HT-29 (cell line): ENCODE measurements around the gene TMEM240. TPM values are rescaled to one million over a fixed set of nuclear protein-coding genes. Genes with fewer than 3 reads are reported as not detected.
"Not testable (repeated sequence)": the region's sequence is repeated elsewhere in the genome, so short reads cannot be mapped to it uniquely, and the experiment has no call there.

Experiments used
- DNase-seq: peaks from one replicate; pipeline ENCODE4 v3.0.0-alpha.2; 2015; ENCODE audit warnings: low spot score
- total RNA-seq: library from RNA; depleted of rRNA; stranded (reverse); fragments of >200 nt; shearing (Covaris generic); gene quantifications from 2 replicates; pipeline ENCODE4 v1.2.3, GENCODE V29; 2014; rRNA removed

Gene TMEM240
- total RNA-seq, 1 experiment from 2014 or later, result 2.4 TPM

DNA sequence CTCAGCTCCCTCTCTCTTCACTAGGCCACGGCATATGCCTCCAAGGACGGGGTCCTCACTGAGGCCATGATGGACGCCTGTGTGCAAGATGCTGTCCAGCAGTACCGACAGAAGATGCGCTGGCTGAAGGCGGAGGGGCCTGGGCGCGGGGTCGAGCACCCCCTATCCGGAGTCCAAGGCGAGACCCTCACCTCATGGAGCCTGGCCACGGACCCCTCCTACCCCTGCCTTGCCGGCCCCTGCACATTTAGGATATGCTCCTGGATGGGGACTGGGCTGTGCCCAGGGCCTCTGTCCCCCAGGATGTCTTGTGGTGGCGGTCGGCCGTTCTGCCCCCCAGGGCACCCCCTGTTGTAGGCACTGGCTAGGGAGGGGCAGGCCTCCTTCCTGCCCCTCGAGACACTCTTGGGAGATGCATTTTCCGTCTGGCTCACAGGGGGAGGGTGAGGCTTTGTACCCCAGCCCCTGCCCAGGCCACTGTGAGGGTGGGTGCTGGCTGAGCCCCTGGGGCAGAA lies 44.9 kb downstream of the TMEM240 start:
- DNase-seq, result not testable (repeated sequence)

DNA sequence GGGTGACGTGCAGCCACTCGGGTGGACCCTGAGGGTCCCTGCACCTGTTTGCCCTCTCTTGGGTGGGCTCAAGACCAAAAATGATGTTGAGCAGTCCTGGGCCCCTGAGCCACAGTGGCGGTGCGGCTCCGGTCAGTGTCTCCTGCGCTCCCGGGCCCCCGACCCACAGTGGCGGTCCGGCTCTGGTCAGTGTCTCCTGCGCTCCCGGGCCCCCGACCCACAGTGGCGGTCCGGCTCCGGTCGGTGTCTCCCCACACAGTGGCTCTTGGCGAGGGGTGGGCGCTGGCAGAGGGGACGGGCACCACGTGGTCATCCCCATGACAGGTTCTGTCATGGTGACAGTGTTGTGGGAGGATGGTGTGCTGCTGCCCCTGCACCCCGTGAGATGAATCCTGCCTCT lies 46.1 kb downstream of the TMEM240 start:
- not testable (repeated sequence) for DNase-seq

DNA sequence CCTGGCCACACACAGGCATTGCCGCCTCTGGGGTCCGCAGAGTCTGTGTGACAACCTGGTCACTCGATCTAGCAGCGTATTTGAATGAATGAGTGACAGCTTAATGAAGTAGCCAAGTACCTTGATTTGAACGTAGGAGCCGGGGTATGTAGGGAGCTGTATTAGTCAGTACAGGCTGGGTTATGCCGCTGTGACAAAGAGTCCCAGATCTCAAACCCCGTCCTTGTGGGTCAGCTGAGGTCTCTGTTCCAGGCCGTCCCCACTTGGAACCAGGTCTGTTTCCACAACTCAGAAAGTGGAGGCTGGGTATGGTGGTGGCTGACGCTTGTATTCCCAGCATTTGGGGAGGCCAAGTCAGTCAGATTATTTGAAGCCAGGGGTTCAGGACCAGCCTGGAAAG lies 48.8 kb downstream of the TMEM240 start:
- DNase-seq, result no peak

DNA sequence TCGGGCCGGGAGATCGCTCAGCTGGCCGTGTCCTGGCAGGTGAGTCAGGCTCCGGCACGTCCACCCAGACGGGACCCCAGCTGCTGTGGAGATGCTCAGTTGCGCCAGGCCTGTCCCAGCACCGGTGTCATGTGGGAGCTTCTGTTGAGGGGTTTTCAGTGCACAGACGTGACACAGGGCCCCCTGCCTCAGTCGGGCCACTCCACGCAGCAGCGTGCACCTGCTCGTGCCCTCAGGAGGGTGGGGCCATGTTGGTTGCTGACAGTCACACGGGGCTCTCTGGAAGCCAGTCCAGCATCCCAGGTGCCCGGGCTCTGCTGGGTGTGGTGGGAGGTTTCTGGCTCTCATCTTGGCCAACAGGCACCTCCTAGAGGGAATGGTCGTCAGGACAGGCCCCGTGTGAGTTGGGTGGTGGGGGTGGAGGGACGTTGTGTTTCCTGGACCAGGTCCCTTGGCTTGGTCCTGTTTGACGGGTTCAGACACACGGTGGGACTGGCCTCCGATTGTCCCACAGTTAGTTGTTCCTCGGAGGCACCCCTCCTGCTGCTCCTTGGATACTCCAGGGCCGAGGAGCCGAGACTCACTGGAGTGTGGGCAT lies 49.7 kb downstream of the TMEM240 start:
- no peak for DNase-seq

DNA sequence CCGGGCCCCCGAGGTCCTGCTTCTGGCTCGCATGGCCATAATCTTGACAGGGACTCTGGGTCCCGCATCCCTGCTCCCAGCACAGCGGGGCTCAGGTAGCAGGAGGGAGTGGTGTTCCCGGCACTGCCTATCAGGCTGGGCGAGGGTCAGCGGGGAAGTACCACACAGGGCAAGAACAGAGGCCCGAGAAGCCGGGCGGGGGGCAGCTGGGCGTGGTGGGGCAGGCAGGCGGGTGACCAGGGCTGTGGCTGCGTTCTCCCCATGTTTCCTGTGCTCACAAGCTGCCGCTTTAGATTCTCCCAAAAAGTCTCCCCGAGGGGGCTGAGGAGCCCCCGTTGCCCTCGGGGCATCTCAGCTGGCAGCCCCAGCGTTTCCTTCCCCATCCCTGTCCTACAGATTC lies 50.6 kb downstream of the TMEM240 start:
- no peak for DNase-seq

DNA sequence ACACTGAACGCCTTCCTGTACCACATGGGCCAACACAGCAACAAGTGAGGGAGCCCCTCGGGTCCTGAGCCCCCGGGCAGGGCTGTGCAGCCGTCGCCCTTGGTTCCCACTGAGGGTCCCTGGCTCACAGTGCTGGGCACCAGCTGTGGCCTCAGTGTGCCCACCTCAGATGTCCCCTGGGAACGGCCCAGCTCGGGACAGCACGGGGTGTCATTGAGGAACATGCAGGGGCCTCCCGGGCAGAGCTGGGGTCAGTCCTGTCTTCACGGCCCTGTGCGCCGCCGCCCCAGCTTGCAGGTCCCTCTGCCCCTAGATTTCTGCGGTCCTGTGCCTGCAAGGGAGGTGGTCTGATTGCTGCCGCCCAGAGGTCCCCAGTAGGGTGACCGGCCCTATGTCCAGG lies 51.2 kb downstream of the TMEM240 start:
- DNase-seq, result no peak

DNA sequence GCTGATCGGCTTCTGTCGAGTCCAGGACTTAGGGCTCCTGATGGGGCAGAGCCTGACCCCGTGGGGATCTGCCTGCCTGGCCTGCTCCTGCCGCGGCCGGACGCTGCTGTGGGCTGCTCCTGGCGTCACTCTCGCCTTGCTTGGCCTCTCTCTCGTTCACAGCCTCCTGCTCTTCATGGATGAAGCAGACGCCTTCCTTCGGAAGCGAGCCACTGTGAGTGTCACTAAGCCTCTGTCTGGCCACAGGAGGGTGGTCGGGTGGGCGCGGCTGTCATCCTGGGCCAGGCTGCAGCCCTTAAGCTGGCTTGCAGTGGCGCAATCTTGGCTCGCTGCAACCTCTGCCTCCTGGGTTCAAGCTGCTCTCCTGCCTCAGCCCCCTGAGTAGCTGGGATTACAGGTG lies 52.7 kb downstream of the TMEM240 start:
- DNase-seq, result no peak

DNA sequence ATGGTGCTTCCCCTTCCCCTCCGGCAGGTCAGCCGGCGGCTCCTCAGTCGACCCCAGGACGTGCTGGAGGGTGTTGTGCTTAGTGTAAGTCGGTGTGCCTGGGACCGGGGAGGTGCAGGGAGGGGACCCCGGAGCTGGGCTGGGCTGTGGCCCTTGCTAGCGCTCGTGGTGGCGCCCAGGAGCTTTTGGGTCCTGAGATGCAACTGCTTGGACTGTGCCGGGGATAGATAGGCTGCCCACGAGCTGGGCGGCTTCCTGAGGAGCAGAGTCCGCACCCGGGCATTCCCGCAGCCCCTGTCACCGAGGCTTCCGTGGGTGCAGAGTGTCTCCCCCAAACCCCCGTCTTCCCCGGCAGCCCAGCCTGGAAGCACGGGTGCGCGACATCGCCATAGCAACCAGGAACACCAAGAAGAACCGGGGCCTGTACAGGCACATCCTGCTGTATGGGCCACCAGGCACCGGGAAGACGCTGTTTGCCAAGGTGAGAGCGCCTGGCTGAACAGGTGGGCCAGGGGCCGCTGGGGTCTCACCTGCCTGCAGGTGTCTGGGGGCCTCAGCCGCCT lies 54.6 kb downstream of the TMEM240 start:
- not testable (repeated sequence) for DNase-seq

DNA sequence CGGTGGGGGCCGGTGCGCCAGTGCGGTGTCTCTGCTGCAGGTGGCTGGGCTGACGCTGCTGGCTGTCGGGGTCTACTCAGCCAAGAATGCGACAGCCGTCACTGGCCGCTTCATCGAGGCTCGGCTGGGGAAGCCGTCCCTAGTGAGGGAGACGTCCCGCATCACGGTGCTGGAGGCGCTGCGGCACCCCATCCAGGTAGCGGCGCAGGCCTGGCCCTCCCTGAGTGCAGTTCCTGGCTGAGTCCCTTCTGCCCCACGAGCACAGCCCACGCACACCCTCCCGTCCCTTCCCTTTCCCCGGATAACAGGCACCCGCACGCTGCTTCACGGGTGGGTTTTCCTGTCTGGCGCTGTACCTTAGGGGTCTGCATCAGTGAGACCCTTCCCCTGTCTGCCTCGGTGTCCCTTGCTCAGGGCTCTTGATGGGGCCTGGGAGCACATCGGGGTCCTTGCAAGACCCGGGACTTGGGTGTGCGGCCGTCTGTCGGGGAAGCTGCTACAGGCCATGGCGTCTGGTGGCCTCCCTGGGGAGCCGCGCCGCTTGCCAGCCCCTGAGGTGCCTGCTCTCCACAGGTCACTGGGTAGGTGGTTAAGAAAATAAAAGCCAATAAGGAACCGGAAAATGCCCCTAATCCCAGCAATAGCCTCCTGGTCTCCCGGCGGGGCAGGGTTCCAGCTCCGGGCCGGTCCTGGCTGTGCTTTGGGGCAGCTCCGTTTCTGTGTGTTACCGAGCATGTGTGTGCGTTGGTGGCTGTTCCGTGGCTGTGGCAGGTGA lies 55.3 kb downstream of the TMEM240 start:
- not testable (repeated sequence) for DNase-seq

Other genes starting within 250 kb of the TMEM240 start
- 104 and 113 TPM in 2 replicates for gene ACAP3, start 232.7 kb downstream of the TMEM240 start, total RNA-seq
- 152 and 157 TPM in 2 replicates for gene PUSL1, start 232.0 kb downstream of the TMEM240 start, total RNA-seq
- gene INTS11, start 216.0 kb downstream of the TMEM240 start, total RNA-seq, result 174 and 200 TPM in 2 replicates
- 62.5 and 70.5 TPM in 2 replicates for gene CPTP, start 215.8 kb downstream of the TMEM240 start, total RNA-seq
- 0.89 and 1.6 TPM in 2 replicates for gene TAS1R3, start 209.3 kb downstream of the TMEM240 start, total RNA-seq
- gene DVL1, start 191.2 kb downstream of the TMEM240 start, total RNA-seq, result 246 and 269 TPM in 2 replicates
- gene MXRA8, start 182.1 kb downstream of the TMEM240 start, total RNA-seq, result not detected in 2 replicates
- 377 and 383 TPM in 2 replicates for gene AURKAIP1, start 165.4 kb downstream of the TMEM240 start, total RNA-seq
- 200 and 243 TPM in 2 replicates for gene CCNL2, start 141.3 kb downstream of the TMEM240 start, total RNA-seq
- 235 and 276 TPM in 2 replicates for gene MRPL20, start 133.3 kb downstream of the TMEM240 start, total RNA-seq
- gene ANKRD65, start 119.3 kb downstream of the TMEM240 start, total RNA-seq, result 0.44 and 1.4 TPM in 2 replicates
- 220 and 232 TPM in 2 replicates for gene VWA1, start 104.9 kb downstream of the TMEM240 start, total RNA-seq
- gene ATAD3C, start 90.9 kb downstream of the TMEM240 start, total RNA-seq, result 2.3 and 3.1 TPM in 2 replicates
- gene ATAD3B, start 68.9 kb downstream of the TMEM240 start, total RNA-seq, result 102 and 111 TPM in 2 replicates
- 155 and 162 TPM in 2 replicates for gene ATAD3A, start 28.5 kb downstream of the TMEM240 start, total RNA-seq
- gene SSU72, start 34.2 kb upstream of the TMEM240 start, total RNA-seq, result 140 and 148 TPM in 2 replicates
- gene FNDC10, start 59.5 kb upstream of the TMEM240 start, total RNA-seq, result not detected in 2 replicates
- gene MIB2, start 74.9 kb upstream of the TMEM240 start, total RNA-seq, result 65.3 and 89.0 TPM in 2 replicates
- 0.10 and 1.3 TPM in 2 replicates for gene MMP23B, start 91.5 kb upstream of the TMEM240 start, total RNA-seq
- gene CDK11B, start 118.4 kb upstream of the TMEM240 start, total RNA-seq, result 21.9 and 24.1 TPM in 2 replicates
- gene SLC35E2B, start 152.2 kb upstream of the TMEM240 start, total RNA-seq, result 34.6 and 35.1 TPM in 2 replicates
- 55.8 and 62.9 TPM in 2 replicates for gene CDK11A, start 183.7 kb upstream of the TMEM240 start, total RNA-seq
- gene NADK, start 237.8 kb upstream of the TMEM240 start, total RNA-seq, result 98.1 and 99.6 TPM in 2 replicates